Amniotic stem cell (primary cell): Measurements from ENCODE around the gene FBXO31.
A peak's percentile ranks its signal among the peaks of the same experiment; 100 is the strongest.

Source experiments
- DNase-seq: peaks from one replicate; lab custom pipeline; 2025; lab: John Stamatoyannopoulos, UW

The FBXO31 gene

GRCh38 chr16:87278191-87279093 is 105.1 kb downstream of the FBXO31 start:
- DNase-seq, result peak; percentile 50
